HepG2 (cell line): ENCODE measurements around the gene CBLB. TPM values are rescaled to one million over a fixed set of nuclear protein-coding genes. Genes with fewer than 3 reads are reported as not detected.

ENCODE experiments used
- ATAC-seq: fragments of 200-7000 bp; cut with Tn5 transposase; 3 replicates; pipeline ENCODE4 v1.9.1; 2020; ENCODE audit warnings: mild to moderate bottlenecking, moderate library complexity
- BruUV-seq: library from RNA; stranded (reverse); fragments of 400-500 nt; replicated peaks from 2 replicates; lab custom pipeline; 2021; lab: Mats Ljungman, UMichigan
- CTCF ChIA-PET: fragments of 300-600 bp; formaldehyde crosslinking; extraction: SDS; loops from one replicate; lab custom pipeline; 2021; ENCODE audit warnings: low total read pairs, inconsistent platforms, low intra/inter-chr PET ratio; lab: Yijun Ruan, JAX
- POLR2A ChIA-PET: fragments of 350-600 bp; sonication (Branson Sonifier 250); formaldehyde crosslinking; loops from one replicate; lab custom pipeline; 2020; ENCODE audit warnings: antibody characterized with exemption, inconsistent platforms; lab: Yijun Ruan, JAX
- DNase-seq: peaks from one replicate; pipeline ENCODE4 v3.0.0-alpha.2; 2015; ENCODE audit warnings: low spot score
- FAIRE-seq: peaks from 3 replicates; lab custom pipeline; 2011; peaks lifted over from hg19 to GRCh38; lab: Jason Lieb, UNC
- H2AFZ ChIP-seq: one replicate; pipeline ENCODE4 v1.6.1; 2011; ENCODE audit warnings: low read length, inconsistent platforms
- H3K27ac ChIP-seq: fragments of 300-600 bp; 3 replicates; pipeline ENCODE4 v1.8.0; 2011; ENCODE audit warnings: mixed run types, mild to moderate bottlenecking, mixed read lengths, low read length, inconsistent platforms; ENCODE audit not compliant: insufficient read depth; ENCODE audit errors: extremely low read length
- H3K27me3 ChIP-seq, 2 experiments: fragments of 200-600 bp in 1 of 2; 2 replicates in 1 of 2; 3 replicates in 1 of 2; pipeline versions ENCODE4 v1.6.0 to v1.8.0; 2011; ENCODE audit warnings: low read length in 2 of 2, mild to moderate bottlenecking in 2 of 2, moderate library complexity in 2 of 2, inconsistent platforms in 1 of 2; ENCODE audit not compliant: insufficient read depth in 2 of 2, control insufficient read depth in 1 of 2
- H3K36me3 ChIP-seq, 2 experiments: fragments of 200-600 bp in 1 of 2; replicated peaks in 1 of 2; 2 replicates in 1 of 2; 3 replicates in 1 of 2; pipeline versions ENCODE4 v1.5.1 to v1.8.0; 2011; ENCODE audit warnings: low read length in 2 of 2, inconsistent platforms in 1 of 2; ENCODE audit not compliant: insufficient read depth in 2 of 2, control insufficient read depth in 1 of 2
- H3K4me1 ChIP-seq: 2 replicates; pipeline ENCODE4 v1.5.1; 2012; ENCODE audit warnings: low read length, inconsistent platforms; ENCODE audit not compliant: insufficient read depth
- H3K4me2 ChIP-seq: 2 replicates; pipeline ENCODE4 v1.6.0; 2011; ENCODE audit warnings: low read depth, low read length, inconsistent platforms
- H3K4me3 ChIP-seq, 3 experiments: fragments of 200-600 bp in 1 of 3; sonication (generic), shearing (Covaris generic) in 1 of 3; replicated peaks in 1 of 3; 2 replicates each; pipeline ENCODE4 v1.5.1; 2011 to 2016; ENCODE audit warnings: low read length in 3 of 3, inconsistent platforms in 2 of 3, low read depth in 2 of 3, mild to moderate bottlenecking in 2 of 3, control low read depth in 1 of 3, mixed read lengths in 1 of 3; ENCODE audit not compliant: insufficient read depth in 1 of 3
- H3K79me2 ChIP-seq: one replicate; pipeline ENCODE4 v1.6.1; 2011; ENCODE audit warnings: low read length, inconsistent platforms; ENCODE audit not compliant: insufficient read depth
- H3K9ac ChIP-seq: 2 replicates; pipeline ENCODE4 v1.6.0; 2011; ENCODE audit warnings: mild to moderate bottlenecking, low read depth, low read length, inconsistent platforms; ENCODE audit not compliant: insufficient read depth
- H3K9me3 ChIP-seq: 2 replicates; pipeline ENCODE4 v1.5.1; 2012; ENCODE audit warnings: mild to moderate bottlenecking, low read length
- H4K20me1 ChIP-seq: 2 replicates; pipeline ENCODE4 v1.6.0; 2011; ENCODE audit warnings: inconsistent platforms, mild to moderate bottlenecking, low read length, moderate library complexity; ENCODE audit not compliant: insufficient read depth
- HOXA3 ChIP-seq: sonication (generic); formaldehyde crosslinking; IDR thresholded peaks from 2 replicates; pipeline ENCODE4 v1.5.0; 2020; ENCODE audit warnings: missing genetic modification reagents
- KLF12 ChIP-seq: sonication (generic); formaldehyde crosslinking; IDR thresholded peaks from 2 replicates; pipeline ENCODE4 v1.4.0; 2020; ENCODE audit warnings: missing genetic modification reagents, borderline replicate concordance
- POLR2AphosphoS5 ChIP-seq: IDR thresholded peaks from 2 replicates; pipeline ENCODE4 v1.6.1; 2012; ENCODE audit warnings: low read depth, low read length
- ZNF33A ChIP-seq: sonication (generic); formaldehyde crosslinking; IDR thresholded peaks from 2 replicates; pipeline ENCODE4 v1.5.1; 2020; ENCODE audit warnings: missing genetic modification reagents, mild to moderate bottlenecking, moderate library complexity, borderline replicate concordance
- ZNF382 ChIP-seq: sonication (generic); formaldehyde crosslinking; IDR thresholded peaks from 2 replicates; pipeline ENCODE4 v1.5.0; 2020; ENCODE audit warnings: missing genetic modification reagents, mild to moderate bottlenecking, borderline replicate concordance
- ZNF468 ChIP-seq: sonication (generic); formaldehyde crosslinking; IDR thresholded peaks from 2 replicates; pipeline ENCODE4 v1.8.0; 2022; ENCODE audit warnings: mild to moderate bottlenecking, moderate library complexity, missing genetic modification reagents
- in situ Hi-C: cut with HindIII; loops from 2 replicates; pipeline ENCODE4 v1.10.0; 2017; ENCODE audit warnings: low pct_unique_long_range_greater_than_20kb; ENCODE audit not compliant: extremely low pct_ligation_motif_present
- intact Hi-C: fragments of 100-400 bp; cut with micrococcal nuclease; formaldehyde crosslinking; loops from one replicate; pipeline ENCODE4 v1.10.0; 2022; ENCODE audit not compliant: unreplicated experiment
- polyA plus RNA-seq, 8 experiments: library from polyadenylated mRNA; depleted of rRNA in 3 of 8; stranded (reverse) in 7 of 8; unstranded in 1 of 8; fragments of >200 nt; fragmentation: Illumina TruSeq in 4 of 8; extraction: Trizol in 4 of 8; gene quantifications; 2 replicates each; pipeline versions ENCODE4 v1.2.1 to v1.2.3, GENCODE V29; 2011 to 2016; ENCODE audit warnings: low read depth in 4 of 8, missing spikeins in 1 of 8, mixed read lengths in 1 of 8; ENCODE audit not compliant: insufficient read depth in 1 of 8
- total RNA-seq, 5 experiments: library from RNA; depleted of rRNA; stranded (reverse); fragments of >200 nt; fragmentation: Illumina TruSeq; extraction: Trizol; gene quantifications; 2 replicates each; pipeline ENCODE4 v1.2.3, GENCODE V29; 2016; ENCODE audit warnings: low read depth in 1 of 5
- TF ChIP-seq, protein P1 (sequence below): sonication (generic); formaldehyde crosslinking; IDR thresholded peaks from 2 replicates; pipeline ENCODE4 v1.4.0; 2020; ENCODE audit warnings: missing genetic modification reagents
- TF ChIP-seq, protein P2 (sequence below): sonication (generic); formaldehyde crosslinking; IDR thresholded peaks from 2 replicates; pipeline ENCODE4 v1.4.0; 2020; ENCODE audit warnings: missing genetic modification reagents

CBLB gene
- total and polyA plus RNA-seq, 2 of the 13 experiments (the other 11 are each of a cell fraction or from before 2014, with no cell fraction given): 9.8 to 16.4 TPM

DNA sequence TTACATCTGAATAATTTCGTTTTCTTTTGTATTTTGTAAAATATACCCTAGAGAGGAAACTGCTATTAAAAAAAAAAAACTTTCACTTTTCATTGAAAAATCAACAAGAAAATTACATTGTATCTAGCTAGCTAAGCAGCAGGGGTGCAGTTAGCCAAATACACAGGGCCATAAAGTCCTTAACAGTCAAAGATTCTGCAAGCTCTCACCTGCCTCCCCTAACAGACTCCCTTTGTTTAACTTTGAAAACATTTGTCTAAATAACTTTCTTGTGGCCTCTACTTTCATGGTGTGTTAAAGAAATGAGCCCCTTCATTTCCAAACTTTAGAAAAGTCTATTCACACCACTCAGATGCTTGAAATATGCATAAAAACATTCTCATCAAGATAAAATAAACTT is 23.3 kb downstream of the CBLB start (continued):
- TF ChIP-seq KLF12 (CRISPR knock-in tag): no peak
- no peak for TF ChIP-seq ZNF382 (CRISPR knock-in tag)
- TF ChIP-seq, protein P1, sequence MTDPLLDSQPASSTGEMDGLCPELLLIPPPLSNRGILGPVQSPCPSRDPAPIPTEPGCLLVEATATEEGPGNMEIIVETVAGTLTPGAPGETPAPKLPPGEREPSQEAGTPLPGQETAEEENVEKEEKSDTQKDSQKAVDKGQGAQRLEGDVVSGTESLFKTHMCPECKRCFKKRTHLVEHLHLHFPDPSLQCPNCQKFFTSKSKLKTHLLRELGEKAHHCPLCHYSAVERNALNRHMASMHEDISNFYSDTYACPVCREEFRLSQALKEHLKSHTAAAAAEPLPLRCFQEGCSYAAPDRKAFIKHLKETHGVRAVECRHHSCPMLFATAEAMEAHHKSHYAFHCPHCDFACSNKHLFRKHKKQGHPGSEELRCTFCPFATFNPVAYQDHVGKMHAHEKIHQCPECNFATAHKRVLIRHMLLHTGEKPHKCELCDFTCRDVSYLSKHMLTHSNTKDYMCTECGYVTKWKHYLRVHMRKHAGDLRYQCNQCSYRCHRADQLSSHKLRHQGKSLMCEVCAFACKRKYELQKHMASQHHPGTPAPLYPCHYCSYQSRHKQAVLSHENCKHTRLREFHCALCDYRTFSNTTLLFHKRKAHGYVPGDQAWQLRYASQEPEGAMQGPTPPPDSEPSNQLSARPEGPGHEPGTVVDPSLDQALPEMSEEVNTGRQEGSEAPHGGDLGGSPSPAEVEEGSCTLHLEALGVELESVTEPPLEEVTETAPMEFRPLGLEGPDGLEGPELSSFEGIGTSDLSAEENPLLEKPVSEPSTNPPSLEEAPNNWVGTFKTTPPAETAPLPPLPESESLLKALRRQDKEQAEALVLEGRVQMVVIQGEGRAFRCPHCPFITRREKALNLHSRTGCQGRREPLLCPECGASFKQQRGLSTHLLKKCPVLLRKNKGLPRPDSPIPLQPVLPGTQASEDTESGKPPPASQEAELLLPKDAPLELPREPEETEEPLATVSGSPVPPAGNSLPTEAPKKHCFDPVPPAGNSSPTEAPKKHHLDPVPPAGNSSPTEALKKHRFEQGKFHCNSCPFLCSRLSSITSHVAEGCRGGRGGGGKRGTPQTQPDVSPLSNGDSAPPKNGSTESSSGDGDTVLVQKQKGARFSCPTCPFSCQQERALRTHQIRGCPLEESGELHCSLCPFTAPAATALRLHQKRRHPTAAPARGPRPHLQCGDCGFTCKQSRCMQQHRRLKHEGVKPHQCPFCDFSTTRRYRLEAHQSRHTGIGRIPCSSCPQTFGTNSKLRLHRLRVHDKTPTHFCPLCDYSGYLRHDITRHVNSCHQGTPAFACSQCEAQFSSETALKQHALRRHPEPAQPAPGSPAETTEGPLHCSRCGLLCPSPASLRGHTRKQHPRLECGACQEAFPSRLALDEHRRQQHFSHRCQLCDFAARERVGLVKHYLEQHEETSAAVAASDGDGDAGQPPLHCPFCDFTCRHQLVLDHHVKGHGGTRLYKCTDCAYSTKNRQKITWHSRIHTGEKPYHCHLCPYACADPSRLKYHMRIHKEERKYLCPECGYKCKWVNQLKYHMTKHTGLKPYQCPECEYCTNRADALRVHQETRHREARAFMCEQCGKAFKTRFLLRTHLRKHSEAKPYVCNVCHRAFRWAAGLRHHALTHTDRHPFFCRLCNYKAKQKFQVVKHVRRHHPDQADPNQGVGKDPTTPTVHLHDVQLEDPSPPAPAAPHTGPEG (CRISPR knock-in tag): no peak
- TF ChIP-seq POLR2AphosphoS5: no peak
- TF ChIP-seq ZNF468 (CRISPR knock-in tag): no peak
- TF ChIP-seq ZNF33A (CRISPR knock-in tag): no peak
- TF ChIP-seq HOXA3 (CRISPR knock-in tag): no peak

DNA sequence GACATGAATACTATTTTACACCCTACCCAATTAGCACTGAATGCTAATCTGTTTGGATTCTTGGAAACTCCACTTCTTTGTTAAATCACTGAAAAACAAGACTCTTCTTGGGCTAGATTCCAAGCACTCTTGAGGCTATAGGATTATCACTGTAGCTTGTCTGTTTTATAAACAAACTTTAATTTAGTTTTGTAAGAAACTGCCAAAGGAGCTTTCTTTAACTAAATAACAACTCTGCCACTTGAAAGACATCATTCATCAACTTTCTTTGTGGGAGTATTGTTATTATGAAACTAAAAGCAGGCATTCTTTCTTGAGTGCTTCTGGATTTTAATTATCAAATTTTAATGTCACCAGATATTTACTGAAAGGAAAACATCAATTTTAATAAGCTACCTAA is 24.1 kb downstream of the CBLB start:
- CTCF ChIA-PET: no interaction called here
- H3K27me3 ChIP-seq: no peaks in the 10 kb centered on the region
- no peaks in the 10 kb centered on the region for H3K9me3 ChIP-seq
- H2AFZ ChIP-seq: no peak overlapping the region
- in situ Hi-C loops: no loop called here
- H3K4me2 ChIP-seq: no peak overlapping the region
- no peaks in the 10 kb centered on the region for H3K79me2 ChIP-seq
- H3K4me1 ChIP-seq: peaks cover 7% of the 10 kb centered on the region; the same call in 1 of the 2 replicates
- ATAC-seq (no peak), FAIRE-seq (no peak), DNase-seq (no peak)
- H3K36me3 ChIP-seq: peaks cover 0 to 3% of the 10 kb centered on the region in 2 experiments; a peak in 2 of 5 replicates
- intact Hi-C loops: no loop called here
- H3K27ac ChIP-seq: no peak overlapping the region
- POLR2A ChIA-PET: no interaction called here
- no peak overlapping the region for H3K4me3 ChIP-seq
- peaks cover 6% of the 10 kb centered on the region; the same call in 1 of the 2 replicates for H4K20me1 ChIP-seq
- BruUV-seq: no TSS peak
- H3K9ac ChIP-seq: no peak overlapping the region
- TF ChIP-seq, protein P2, sequence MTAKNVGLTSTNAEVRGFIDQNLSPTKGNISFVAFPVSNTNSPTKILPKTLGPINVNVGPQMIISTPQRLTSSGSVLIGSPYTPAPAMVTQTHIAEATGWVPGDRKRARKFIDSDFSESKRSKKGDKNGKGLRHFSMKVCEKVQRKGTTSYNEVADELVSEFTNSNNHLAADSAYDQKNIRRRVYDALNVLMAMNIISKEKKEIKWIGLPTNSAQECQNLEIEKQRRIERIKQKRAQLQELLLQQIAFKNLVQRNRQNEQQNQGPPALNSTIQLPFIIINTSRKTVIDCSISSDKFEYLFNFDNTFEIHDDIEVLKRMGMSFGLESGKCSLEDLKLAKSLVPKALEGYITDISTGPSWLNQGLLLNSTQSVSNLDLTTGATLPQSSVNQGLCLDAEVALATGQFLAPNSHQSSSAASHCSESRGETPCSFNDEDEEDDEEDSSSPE (CRISPR knock-in tag): no peak
- TF ChIP-seq, protein P1 (CRISPR knock-in tag): no peak
